HG03196 (cell line): ENCODE data around the gene HIPK3.
"Not testable (repeated sequence)": the region's sequence is repeated elsewhere in the genome, so short reads cannot be mapped to it uniquely, and the experiment has no call there.

Experiments used
- ATAC-seq: cut with Tn5 transposase; IDR thresholded peaks from one replicate; pipeline ENCODE4 v1.9.1; 2021; ENCODE audit not compliant: unreplicated experiment

The HIPK3 gene

GRCh38 chr11:33350287-33350686 lies 93.1 kb downstream of the HIPK3 start:
- no peak for ATAC-seq

GRCh38 chr11:33358150-33358831 lies 101.1 kb downstream of the HIPK3 start:
- no peak for ATAC-seq

GRCh38 chr11:33360642-33361041 lies 103.5 kb downstream of the HIPK3 start:
- no peak for ATAC-seq

GRCh38 chr11:33362051-33362910 lies 105.1 kb downstream of the HIPK3 start:
- peak; percentile 51 for ATAC-seq

GRCh38 chr11:33366918-33367317 lies 109.7 kb downstream of the HIPK3 start:
- ATAC-seq, result no peak

GRCh38 chr11:33368475-33368874 lies 111.3 kb downstream of the HIPK3 start:
- not testable (repeated sequence) for ATAC-seq

- no peak for ATAC-seq
Observed at GRCh38 chr11:33368931-33369330, 111.8 kb downstream of the HIPK3 start.

GRCh38 chr11:33373636-33374035 lies 116.5 kb downstream of the HIPK3 start:
- ATAC-seq, result no peak

GRCh38 chr11:33375236-33375635 lies 118.1 kb downstream of the HIPK3 start:
- no peak for ATAC-seq

- no peak for ATAC-seq
Observed at GRCh38 chr11:33375688-33376311, 118.6 kb downstream of the HIPK3 start, which contains the start of gene KIAA1549L. KIAA1549L (plus strand) TSS chr11:33376108.

- ATAC-seq, result no peak
Observed at GRCh38 chr11:33376331-33377310, 119.4 kb downstream of the HIPK3 start.

- ATAC-seq, result no peak
Observed at GRCh38 chr11:33377412-33378370, 120.5 kb downstream of the HIPK3 start.

GRCh38 chr11:33379947-33380346 lies 122.8 kb downstream of the HIPK3 start:
- peak; percentile 45 for ATAC-seq

GRCh38 chr11:33383075-33383919 lies 126.1 kb downstream of the HIPK3 start:
- no peak for ATAC-seq

- no peak for ATAC-seq
Observed at GRCh38 chr11:33383920-33384209, 126.7 kb downstream of the HIPK3 start.

GRCh38 chr11:33384220-33384619 lies 127.0 kb downstream of the HIPK3 start:
- ATAC-seq, result no peak

- peak; percentile 27 for ATAC-seq
Observed at GRCh38 chr11:33387581-33387980, 130.4 kb downstream of the HIPK3 start.

- ATAC-seq, result peak; percentile 46
Observed at GRCh38 chr11:33387996-33388395, 130.8 kb downstream of the HIPK3 start.
